Coronary artery (tissue), 2 donors: ENCODE measurements around the gene WDR59.
A peak's percentile ranks its signal among the peaks of the same experiment; 100 is the strongest.

Source experiments
- DNase-seq: peaks from one replicate; pipeline ENCODE4 v3.0.0-alpha.2; 2017; ENCODE audit warnings: low spot score
- H3K27ac ChIP-seq, 2 donors: fragments of 200-600 bp; sonication (generic); one replicate each; pipeline ENCODE4 v1.5.1; 2016 to 2019
- H3K4me3 ChIP-seq: fragments of 200-600 bp; sonication (generic); 2 replicates; pipeline ENCODE4 v1.5.1; 2016; ENCODE audit warnings: mild to moderate bottlenecking, moderate library complexity
- CTCF ChIP-seq: fragments of 200-600 bp; sonication (generic); IDR thresholded peaks from one replicate; pipeline ENCODE4 v1.5.1; 2019; ENCODE audit warnings: antibody characterized with exemption

WDR59 gene

GRCh38 chr16:75010427-75010826, 25.5 kb upstream of the WDR59 start:
- DNase-seq: no peak
- H3K27ac ChIP-seq: no peak overlapping the region
- TF ChIP-seq CTCF: no peak
- no peak overlapping the region for H3K4me3 ChIP-seq

GRCh38 chr16:75007443-75007842, 22.5 kb upstream of the WDR59 start:
- DNase-seq: no peak
- no peak overlapping the region for H3K4me3 ChIP-seq
- no peak overlapping the region for H3K27ac ChIP-seq
- TF ChIP-seq CTCF: no peak

GRCh38 chr16:75005697-75006096, 20.8 kb upstream of the WDR59 start:
- Histone ChIP-seq H3K4me3 (no peak overlapping the region), H3K27ac (no peak overlapping the region)
- TF ChIP-seq CTCF: no peak
- DNase-seq: no peak

- no peak for DNase-seq
- no peak for TF ChIP-seq CTCF
- Histone ChIP-seq H3K27ac (no peak overlapping the region), H3K4me3 (no peak overlapping the region)
Observed at GRCh38 chr16:75004460-75004859, 19.5 kb upstream of the WDR59 start.

GRCh38 chr16:75003931-75004330, 19.0 kb upstream of the WDR59 start:
- H3K27ac ChIP-seq: no peak overlapping the region

GRCh38 chr16:75002474-75002873, 17.6 kb upstream of the WDR59 start:
- Histone ChIP-seq H3K27ac (no peak overlapping the region), H3K4me3 (no peak overlapping the region)
- no peak for DNase-seq
- TF ChIP-seq CTCF: no peak

More at GRCh38 chr16:75003931-75004330, 19.0 kb upstream of the WDR59 start:
- no peak for TF ChIP-seq CTCF
- DNase-seq: no peak
- H3K4me3 ChIP-seq: no peak overlapping the region

- no peak for DNase-seq
- H3K27ac ChIP-seq: peak overlapping the region in 1 of 2 donors; percentile 92
- no peak for TF ChIP-seq CTCF
- H3K4me3 ChIP-seq: peak overlapping the region; percentile 96
Observed at GRCh38 chr16:75000481-75001081, 15.7 kb upstream of the WDR59 start.
